ENCODE results near the gene SSBP3.
"Not testable (repeated sequence)": the region's sequence is repeated elsewhere in the genome, so short reads cannot be mapped to it uniquely, and the experiment has no call there.

The SSBP3 gene

GRCh38 chr1:54348700-54349021 lies 57.5 kb downstream of the SSBP3 start:
- Histone ChIP-seq H3K27ac (ENCODE audit: low read depth, low read length) (no peak overlapping the region), H3K4me3 (ENCODE audit: low read depth, low read length) (no peak overlapping the region), H3K4me1 (ENCODE audit: control insufficient read depth, insufficient read depth, low read length) (peaks cover 43% of the 10 kb centered on the region), H3K9me3 (ENCODE audit: control insufficient read depth, insufficient read depth, low read length) (no peaks in the 10 kb centered on the region), H3K27me3 (ENCODE audit: control insufficient read depth, insufficient read depth, low read length) (no peaks in the 10 kb centered on the region), H3K9ac (ENCODE audit: low read depth, low read length) (no peak overlapping the region), H3K36me3 (ENCODE audit: control insufficient read depth, insufficient read depth, low read length) (no peaks in the 10 kb centered on the region; the same call in 1 of the 2 replicates)

- H3K4me3 ChIP-seq (ENCODE audit: low read depth, low read length) = no peak overlapping the region
- no peaks in the 10 kb centered on the region for H3K9me3 ChIP-seq (ENCODE audit: control insufficient read depth, insufficient read depth, low read length)
- H3K36me3 ChIP-seq (ENCODE audit: control insufficient read depth, insufficient read depth, low read length) = no peaks in the 10 kb centered on the region; the same call in 1 of the 2 replicates
- H3K27me3 ChIP-seq (ENCODE audit: control insufficient read depth, insufficient read depth, low read length) = no peaks in the 10 kb centered on the region
- H3K9ac ChIP-seq (ENCODE audit: low read depth, low read length) = no peak overlapping the region
- H3K27ac ChIP-seq (ENCODE audit: low read depth, low read length) = no peak overlapping the region
- H3K4me1 ChIP-seq (ENCODE audit: control insufficient read depth, insufficient read depth, low read length) = peaks cover 43% of the 10 kb centered on the region
Measured at GRCh38 chr1:54347955-54348699, 58.1 kb downstream of the SSBP3 start.

DNA sequence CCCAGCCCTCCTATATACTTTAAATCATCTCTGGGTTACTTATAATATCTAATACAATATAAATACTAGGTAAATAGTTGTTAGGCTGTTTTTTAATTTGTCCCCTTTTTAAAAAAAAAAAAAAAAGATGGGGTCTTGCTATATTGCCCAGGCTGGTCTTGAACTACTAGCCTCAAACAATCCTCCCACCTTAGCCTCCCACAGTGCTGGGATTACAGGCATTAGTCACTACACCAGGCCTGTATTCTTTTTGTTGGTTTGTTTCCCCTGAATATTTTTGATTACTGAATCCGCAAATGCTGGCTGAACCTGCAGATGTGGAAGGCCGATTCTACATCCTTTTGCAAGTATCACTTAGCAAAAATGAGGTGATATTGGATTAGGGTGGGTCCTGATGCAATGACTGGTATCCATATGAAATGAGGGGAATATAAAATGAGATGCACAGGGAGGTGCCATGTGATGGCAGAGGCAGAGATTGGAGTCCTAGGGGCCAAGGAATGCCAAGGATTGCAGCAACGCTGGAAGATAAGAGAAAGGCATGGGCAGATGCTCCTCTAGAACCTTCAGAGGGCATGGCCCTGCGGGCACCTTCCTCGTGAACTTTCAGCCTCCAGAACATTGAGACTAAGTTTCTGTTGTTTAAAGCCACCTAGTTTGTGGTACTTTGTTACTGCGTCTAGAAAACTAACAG lies 58.8 kb downstream of the SSBP3 start:
- Histone ChIP-seq H3K4me3 (ENCODE audit: low read depth, low read length) (no peak overlapping the region), H3K9ac (ENCODE audit: low read depth, low read length) (no peak overlapping the region), H3K27me3 (ENCODE audit: control insufficient read depth, insufficient read depth, low read length) (no peaks in the 10 kb centered on the region), H3K4me1 (ENCODE audit: control insufficient read depth, insufficient read depth, low read length) (peaks cover 43% of the 10 kb centered on the region), H3K36me3 (ENCODE audit: control insufficient read depth, insufficient read depth, low read length) (no peaks in the 10 kb centered on the region; the same call in 1 of the 2 replicates), H3K27ac (ENCODE audit: low read depth, low read length) (no peak overlapping the region), H3K9me3 (ENCODE audit: control insufficient read depth, insufficient read depth, low read length) (no peaks in the 10 kb centered on the region)

GRCh38 chr1:54345548-54345947 lies 60.6 kb downstream of the SSBP3 start:
- H3K36me3 ChIP-seq (ENCODE audit: control insufficient read depth, insufficient read depth, low read length); H3K27ac ChIP-seq (ENCODE audit: low read depth, low read length); H3K4me3 ChIP-seq (ENCODE audit: low read depth, low read length); H3K9ac ChIP-seq (ENCODE audit: low read depth, low read length); H3K27me3 ChIP-seq (ENCODE audit: control insufficient read depth, insufficient read depth, low read length); H3K9me3 ChIP-seq (ENCODE audit: control insufficient read depth, insufficient read depth, low read length): not testable (repeated sequence)
- H3K4me1 ChIP-seq (ENCODE audit: control insufficient read depth, insufficient read depth, low read length) = peaks cover 44% of the 10 kb centered on the region

- Histone ChIP-seq H3K9ac (ENCODE audit: low read depth, low read length) (no peak overlapping the region), H3K27ac (ENCODE audit: low read depth, low read length) (no peak overlapping the region), H3K27me3 (ENCODE audit: control insufficient read depth, insufficient read depth, low read length) (no peaks in the 10 kb centered on the region), H3K9me3 (ENCODE audit: control insufficient read depth, insufficient read depth, low read length) (no peaks in the 10 kb centered on the region), H3K4me1 (ENCODE audit: control insufficient read depth, insufficient read depth, low read length) (peaks cover 44% of the 10 kb centered on the region), H3K4me3 (ENCODE audit: low read depth, low read length) (no peak overlapping the region), H3K36me3 (ENCODE audit: control insufficient read depth, insufficient read depth, low read length) (no peaks in the 10 kb centered on the region; the same call in 1 of the 2 replicates)
Measured at GRCh38 chr1:54345116-54345515, 61.1 kb downstream of the SSBP3 start.

DNA sequence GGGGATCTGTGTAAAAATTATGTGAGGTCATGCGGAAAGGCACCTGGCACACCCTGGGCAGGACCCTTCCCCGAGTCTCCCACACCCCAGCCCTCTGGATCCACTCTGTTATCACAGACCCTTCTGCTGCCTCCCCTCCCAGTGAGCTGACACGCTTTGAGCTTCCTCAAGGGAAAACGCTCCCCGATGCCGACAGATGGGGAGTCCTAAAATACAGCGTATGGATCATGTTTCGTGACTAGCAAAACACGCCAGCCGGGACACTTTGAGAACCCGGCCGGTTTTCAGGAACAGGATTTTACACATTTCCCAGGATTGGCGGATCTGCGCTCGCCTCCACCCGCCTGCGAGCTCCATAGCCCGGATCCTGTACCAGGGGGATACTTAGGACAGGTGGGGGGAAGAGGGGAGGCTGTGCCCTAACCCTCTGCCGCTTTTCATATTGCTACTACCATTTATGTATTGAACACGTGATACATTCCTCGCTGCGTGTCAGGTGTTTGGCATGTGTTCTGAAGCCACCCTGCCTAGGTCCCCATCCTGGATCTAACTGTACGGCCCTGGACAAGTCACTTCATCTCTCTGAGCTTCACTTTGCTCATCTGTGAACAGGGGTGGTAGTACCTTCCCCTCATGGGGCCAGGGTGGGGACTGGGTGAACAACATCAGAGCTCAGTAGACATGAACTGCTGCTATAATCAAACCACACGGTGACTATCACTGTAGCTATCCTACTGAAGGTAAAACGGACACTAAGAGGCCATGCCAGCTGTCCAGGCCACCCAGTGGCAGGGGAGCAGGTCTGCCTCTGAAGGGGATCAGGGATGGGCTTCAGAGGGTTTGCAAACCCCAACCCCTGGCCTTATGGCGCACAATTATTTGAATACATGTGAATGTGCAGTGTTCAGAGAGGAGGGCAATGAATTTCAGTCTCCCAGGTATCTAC lies 63.2 kb downstream of the SSBP3 start:
- peaks cover 47% of the 10 kb centered on the region for H3K4me1 ChIP-seq (ENCODE audit: control insufficient read depth, insufficient read depth, low read length)
- H3K9ac ChIP-seq (ENCODE audit: low read depth, low read length) = peak overlapping the region; percentile 19; the same call in 1 of the 2 replicates
- no peak overlapping the region for H3K4me3 ChIP-seq (ENCODE audit: low read depth, low read length)
- no peaks in the 10 kb centered on the region for H3K27me3 ChIP-seq (ENCODE audit: control insufficient read depth, insufficient read depth, low read length)
- H3K27ac ChIP-seq (ENCODE audit: low read depth, low read length) = peak overlapping the region; percentile 82
- H3K36me3 ChIP-seq (ENCODE audit: control insufficient read depth, insufficient read depth, low read length) = peaks cover 2% of the 10 kb centered on the region; the same call in 1 of the 2 replicates
- H3K9me3 ChIP-seq (ENCODE audit: control insufficient read depth, insufficient read depth, low read length) = no peaks in the 10 kb centered on the region

GRCh38 chr1:54342288-54342687 lies 63.9 kb downstream of the SSBP3 start:
- Histone ChIP-seq H3K9ac (ENCODE audit: low read depth, low read length) (peak overlapping the region; percentile 19; the same call in 1 of the 2 replicates), H3K27me3 (ENCODE audit: control insufficient read depth, insufficient read depth, low read length) (no peaks in the 10 kb centered on the region), H3K4me1 (ENCODE audit: control insufficient read depth, insufficient read depth, low read length) (peaks cover 47% of the 10 kb centered on the region), H3K4me3 (ENCODE audit: low read depth, low read length) (no peak overlapping the region), H3K36me3 (ENCODE audit: control insufficient read depth, insufficient read depth, low read length) (peaks cover 3% of the 10 kb centered on the region; the same call in 1 of the 2 replicates), H3K27ac (ENCODE audit: low read depth, low read length) (peak overlapping the region; percentile 82), H3K9me3 (ENCODE audit: control insufficient read depth, insufficient read depth, low read length) (no peaks in the 10 kb centered on the region)

- no peak overlapping the region for H3K9ac ChIP-seq (ENCODE audit: low read depth, low read length)
- no peaks in the 10 kb centered on the region for H3K27me3 ChIP-seq (ENCODE audit: control insufficient read depth, insufficient read depth, low read length)
- peak overlapping the region; percentile 82 for H3K27ac ChIP-seq (ENCODE audit: low read depth, low read length)
- peaks cover 7% of the 10 kb centered on the region; the same call in 1 of the 2 replicates for H3K36me3 ChIP-seq (ENCODE audit: control insufficient read depth, insufficient read depth, low read length)
- H3K4me3 ChIP-seq (ENCODE audit: low read depth, low read length) = no peak overlapping the region
- H3K9me3 ChIP-seq (ENCODE audit: control insufficient read depth, insufficient read depth, low read length) = no peaks in the 10 kb centered on the region
- peaks cover 51% of the 10 kb centered on the region for H3K4me1 ChIP-seq (ENCODE audit: control insufficient read depth, insufficient read depth, low read length)
Measured at GRCh38 chr1:54341763-54342162, 64.4 kb downstream of the SSBP3 start.

- no peak overlapping the region for H3K9ac ChIP-seq (ENCODE audit: low read depth, low read length)
- no peaks in the 10 kb centered on the region for H3K9me3 ChIP-seq (ENCODE audit: control insufficient read depth, insufficient read depth, low read length)
- no peak overlapping the region for H3K27ac ChIP-seq (ENCODE audit: low read depth, low read length)
- H3K4me3 ChIP-seq (ENCODE audit: low read depth, low read length) = no peak overlapping the region
- H3K27me3 ChIP-seq (ENCODE audit: control insufficient read depth, insufficient read depth, low read length) = no peaks in the 10 kb centered on the region
- peaks cover 7% of the 10 kb centered on the region; the same call in 1 of the 2 replicates for H3K36me3 ChIP-seq (ENCODE audit: control insufficient read depth, insufficient read depth, low read length)
- peaks cover 59% of the 10 kb centered on the region for H3K4me1 ChIP-seq (ENCODE audit: control insufficient read depth, insufficient read depth, low read length)
Measured at GRCh38 chr1:54340878-54341277, 65.3 kb downstream of the SSBP3 start.

DNA sequence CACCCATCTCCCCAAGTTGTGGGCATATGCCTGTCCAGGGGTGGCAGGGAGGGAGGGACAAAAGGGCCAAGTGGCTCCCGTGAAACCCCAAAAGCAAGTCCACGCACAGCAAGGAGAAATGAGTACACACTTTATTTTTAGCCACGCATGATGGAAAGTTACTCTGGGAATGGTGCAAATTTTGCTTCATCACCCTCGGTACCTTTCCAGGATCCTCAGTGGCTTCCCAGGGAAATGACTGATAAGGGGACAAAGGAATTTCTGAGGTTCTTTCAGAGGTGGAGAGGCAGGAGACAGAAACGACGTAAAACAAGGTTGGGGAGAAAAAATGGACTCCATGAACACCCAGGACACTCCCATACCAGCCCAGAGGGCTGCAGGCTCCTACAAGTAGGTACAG lies 65.8 kb downstream of the SSBP3 start:
- peaks cover 7% of the 10 kb centered on the region; the same call in 1 of the 2 replicates for H3K36me3 ChIP-seq (ENCODE audit: control insufficient read depth, insufficient read depth, low read length)
- H3K9me3 ChIP-seq (ENCODE audit: control insufficient read depth, insufficient read depth, low read length) = no peaks in the 10 kb centered on the region
- peaks cover 62% of the 10 kb centered on the region for H3K4me1 ChIP-seq (ENCODE audit: control insufficient read depth, insufficient read depth, low read length)
- no peaks in the 10 kb centered on the region for H3K27me3 ChIP-seq (ENCODE audit: control insufficient read depth, insufficient read depth, low read length)
- H3K9ac ChIP-seq (ENCODE audit: low read depth, low read length) = no peak overlapping the region
- no peak overlapping the region for H3K27ac ChIP-seq (ENCODE audit: low read depth, low read length)
- no peak overlapping the region for H3K4me3 ChIP-seq (ENCODE audit: low read depth, low read length)
